Thyroid gland (tissue), 4 donors: ENCODE data around the gene RIC8A.

ENCODE experiments used
- CTCF ChIP-seq, 6 experiments: fragments of 200-600 bp in 3 of 6; fragments of 450-650 bp in 3 of 6; sonication (generic) in 3 of 6; IDR thresholded peaks; one replicate each; pipeline ENCODE4 v1.5.1; 2016 to 2019; ENCODE audit warnings: antibody characterized with exemption in 6 of 6, mild to moderate bottlenecking in 2 of 6, inconsistent platforms in 1 of 6, moderate library complexity in 1 of 6
- POLR2A ChIP-seq, 2 donors: fragments of 450-650 bp; IDR thresholded peaks; one replicate each; pipeline ENCODE4 v1.6.1; 2017; ENCODE audit warnings: antibody characterized with exemption in 2 of 2, mild to moderate bottlenecking in 2 of 2, moderate library complexity in 1 of 2

- no peak for TF ChIP-seq CTCF (IDR thresholded peaks at IDR 0.05)
- no peak for TF ChIP-seq POLR2A (IDR thresholded peaks at IDR 0.05)
Measured at GRCh38 chr11:218815-219593, 11.5 kb downstream of the RIC8A start.
